Measurements from ENCODE around the gene EXT2. TPM values are rescaled to one million over a fixed set of nuclear protein-coding genes. Genes with fewer than 3 reads are reported as not detected.
A peak's percentile ranks its signal among the peaks of the same experiment; 100 is the strongest.

Gene EXT2
- total RNA-seq, 1 donor from 2014 or later: 75.0 TPM

DNA sequence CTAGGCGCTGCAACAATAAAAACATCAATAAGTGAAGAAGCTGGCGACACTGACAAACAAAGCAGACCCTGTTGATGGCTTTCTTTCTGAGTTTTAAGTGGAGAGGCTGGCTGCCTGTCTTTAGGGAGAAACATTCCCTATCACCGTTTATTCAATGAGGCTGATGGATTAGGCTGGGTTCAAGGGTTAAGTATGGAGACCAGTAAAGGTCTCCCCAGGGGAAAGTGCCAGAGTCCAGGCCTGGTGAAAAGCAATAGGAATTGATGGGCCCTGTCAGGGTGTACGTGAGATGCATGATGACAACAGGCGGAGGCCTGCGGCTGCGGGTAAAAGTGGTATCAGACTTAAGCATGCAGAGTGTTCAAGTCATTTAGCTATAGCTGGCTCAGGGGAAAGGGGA, 111.8 kb downstream of the EXT2 start:
- TF ChIP-seq, protein P1, sequence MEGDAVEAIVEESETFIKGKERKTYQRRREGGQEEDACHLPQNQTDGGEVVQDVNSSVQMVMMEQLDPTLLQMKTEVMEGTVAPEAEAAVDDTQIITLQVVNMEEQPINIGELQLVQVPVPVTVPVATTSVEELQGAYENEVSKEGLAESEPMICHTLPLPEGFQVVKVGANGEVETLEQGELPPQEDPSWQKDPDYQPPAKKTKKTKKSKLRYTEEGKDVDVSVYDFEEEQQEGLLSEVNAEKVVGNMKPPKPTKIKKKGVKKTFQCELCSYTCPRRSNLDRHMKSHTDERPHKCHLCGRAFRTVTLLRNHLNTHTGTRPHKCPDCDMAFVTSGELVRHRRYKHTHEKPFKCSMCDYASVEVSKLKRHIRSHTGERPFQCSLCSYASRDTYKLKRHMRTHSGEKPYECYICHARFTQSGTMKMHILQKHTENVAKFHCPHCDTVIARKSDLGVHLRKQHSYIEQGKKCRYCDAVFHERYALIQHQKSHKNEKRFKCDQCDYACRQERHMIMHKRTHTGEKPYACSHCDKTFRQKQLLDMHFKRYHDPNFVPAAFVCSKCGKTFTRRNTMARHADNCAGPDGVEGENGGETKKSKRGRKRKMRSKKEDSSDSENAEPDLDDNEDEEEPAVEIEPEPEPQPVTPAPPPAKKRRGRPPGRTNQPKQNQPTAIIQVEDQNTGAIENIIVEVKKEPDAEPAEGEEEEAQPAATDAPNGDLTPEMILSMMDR (IDR thresholded peaks at IDR 0.05; ENCODE audit: unreplicated experiment): no peak
- Mint-ChIP-seq H3K27me3 (ENCODE audit: low read depth) (no peaks in the 10 kb centered on the region), H3K36me3 (peaks cover 26% of the 10 kb centered on the region), H3K4me3 (no peak overlapping the region), H3K27ac (no peak overlapping the region), H3K9me3 (peaks cover 11% of the 10 kb centered on the region), H3K4me1 (peaks cover 2% of the 10 kb centered on the region)
- DNase-seq (ENCODE audit: low spot score in 2 of 2, unreplicated experiment in 2 of 2): no peak

DNA sequence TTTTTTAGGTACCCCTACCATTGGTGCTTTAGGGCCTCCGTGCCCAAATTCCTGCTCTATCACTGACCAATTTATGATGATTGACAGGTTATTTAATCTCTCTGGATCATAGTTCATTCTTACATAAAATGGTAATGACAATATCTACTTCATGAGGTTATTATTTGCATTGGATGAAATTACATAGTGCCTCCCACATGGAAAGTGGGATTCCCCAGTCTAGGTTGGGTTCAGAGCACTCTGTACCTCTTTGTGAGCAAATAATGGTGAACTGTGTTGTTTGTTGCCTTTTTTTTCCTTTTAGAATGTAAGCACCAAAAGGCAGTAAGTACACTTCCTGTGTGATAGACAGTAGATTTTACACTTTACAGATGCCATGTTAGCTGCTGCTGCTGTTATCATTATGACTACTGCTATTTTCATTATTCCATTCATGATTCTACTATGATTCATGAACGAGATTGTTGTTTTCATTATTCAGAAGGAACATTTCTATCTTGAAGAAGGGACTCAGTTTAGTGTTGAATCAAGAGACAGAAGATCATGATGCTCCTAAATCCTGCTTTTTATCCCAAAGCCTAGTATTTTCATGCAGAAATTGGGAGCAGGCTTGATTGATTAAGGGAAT, 113.6 kb downstream of the EXT2 start:
- no peaks in the 10 kb centered on the region for H3K27me3 Mint-ChIP-seq (ENCODE audit: low read depth)
- H3K9me3 Mint-ChIP-seq: peaks cover 24% of the 10 kb centered on the region
- DNase-seq (ENCODE audit: low spot score in 2 of 2, unreplicated experiment in 2 of 2): no peak
- no peak overlapping the region for H3K27ac Mint-ChIP-seq
- H3K36me3 Mint-ChIP-seq: peaks cover 37% of the 10 kb centered on the region
- TF ChIP-seq, protein P1 (IDR thresholded peaks at IDR 0.05; ENCODE audit: unreplicated experiment): no peak
- H3K4me1 Mint-ChIP-seq: peaks cover 2% of the 10 kb centered on the region
- H3K4me3 Mint-ChIP-seq: no peak overlapping the region

DNA sequence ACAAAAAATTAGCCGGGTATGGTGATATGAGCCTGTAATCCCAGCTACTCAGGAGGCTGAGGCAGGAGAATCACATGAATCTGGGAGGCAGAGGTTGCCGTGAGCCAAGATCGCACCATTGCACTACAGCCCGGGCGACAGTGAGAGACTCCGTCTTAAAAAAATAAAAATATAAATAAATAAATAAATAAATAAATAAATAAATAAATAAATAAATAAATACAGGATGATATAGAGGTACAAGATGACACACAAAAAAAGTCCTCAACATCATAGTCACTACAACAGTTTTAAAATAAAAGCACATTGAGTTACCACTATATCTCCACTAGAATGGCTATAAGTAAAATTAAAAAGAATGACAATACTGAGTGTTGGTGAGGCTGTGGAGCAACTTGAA, 116.7 kb downstream of the EXT2 start:
- H3K4me3 Mint-ChIP-seq: no peak overlapping the region
- no peaks in the 10 kb centered on the region for H3K27me3 Mint-ChIP-seq (ENCODE audit: low read depth)
- no peak for DNase-seq (ENCODE audit: low spot score in 2 of 2, unreplicated experiment in 2 of 2)
- H3K36me3 Mint-ChIP-seq: peaks cover 31% of the 10 kb centered on the region
- H3K4me1 Mint-ChIP-seq: peaks cover 10% of the 10 kb centered on the region
- peaks cover 24% of the 10 kb centered on the region for H3K9me3 Mint-ChIP-seq
- no peak overlapping the region for H3K27ac Mint-ChIP-seq
- TF ChIP-seq, protein P1 (IDR thresholded peaks at IDR 0.05; ENCODE audit: unreplicated experiment): no peak

DNA sequence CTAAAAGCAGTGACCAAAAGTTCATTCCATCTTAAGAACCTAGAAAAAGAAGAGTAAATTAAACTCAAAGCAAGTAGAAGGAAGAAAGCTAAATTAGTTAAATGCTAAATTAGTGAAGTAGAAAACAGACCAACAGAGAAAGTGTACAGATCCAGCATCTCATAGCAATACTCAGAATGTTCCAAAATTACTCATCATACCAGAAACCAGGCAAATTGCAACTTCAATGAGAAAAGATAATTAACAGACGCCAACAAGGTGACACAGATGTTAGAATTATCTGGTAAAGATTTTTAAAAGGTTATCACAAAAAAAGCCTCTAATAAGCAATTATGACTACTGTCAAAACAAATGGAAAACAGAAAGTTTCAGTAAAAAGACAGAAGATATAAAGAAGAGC, 117.7 kb downstream of the EXT2 start:
- H3K27ac Mint-ChIP-seq: no peak overlapping the region
- peaks cover 24% of the 10 kb centered on the region for H3K9me3 Mint-ChIP-seq
- no peaks in the 10 kb centered on the region for H3K27me3 Mint-ChIP-seq (ENCODE audit: low read depth)

DNA sequence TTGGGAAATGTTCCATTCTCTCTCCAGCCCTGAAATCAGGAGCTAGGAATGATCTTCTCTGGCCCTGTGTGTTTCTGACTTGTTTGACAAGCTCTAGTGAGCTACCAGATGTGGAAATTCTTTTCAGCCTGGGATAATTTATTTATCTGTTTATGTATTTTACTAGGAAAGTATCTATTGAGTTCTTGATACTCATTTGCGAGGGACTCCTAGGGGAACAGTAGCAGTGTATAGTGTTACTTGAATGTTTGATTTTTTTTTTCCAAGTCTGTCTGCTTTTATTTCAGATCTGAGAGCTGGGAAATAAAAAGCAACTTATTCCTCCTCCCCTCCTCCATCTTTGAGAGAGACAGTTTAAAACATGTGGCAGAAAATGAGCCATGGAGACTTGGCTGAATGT, 122.0 kb downstream of the EXT2 start:
- Mint-ChIP-seq H3K4me3 (no peak overlapping the region), H3K27ac (peak overlapping the region; percentile 29), H3K4me1 (peaks cover 40% of the 10 kb centered on the region), H3K27me3 (ENCODE audit: low read depth) (no peaks in the 10 kb centered on the region), H3K9me3 (peaks cover 12% of the 10 kb centered on the region), H3K36me3 (peaks cover 20% of the 10 kb centered on the region)
- TF ChIP-seq, protein P1 (IDR thresholded peaks at IDR 0.05; ENCODE audit: unreplicated experiment): no peak
- no peak for DNase-seq (ENCODE audit: low spot score in 2 of 2, unreplicated experiment in 2 of 2)

More for the DNA sequence above, 117.7 kb downstream of the EXT2 start:
- no peak for DNase-seq (ENCODE audit: low spot score in 2 of 2, unreplicated experiment in 2 of 2)
- H3K4me3 Mint-ChIP-seq: no peak overlapping the region
- H3K36me3 Mint-ChIP-seq: peaks cover 29% of the 10 kb centered on the region
- TF ChIP-seq, protein P1 (IDR thresholded peaks at IDR 0.05; ENCODE audit: unreplicated experiment): no peak
- peaks cover 13% of the 10 kb centered on the region for H3K4me1 Mint-ChIP-seq
